GM21360 (cell line): ENCODE measurements around the gene MORC3.
"Not testable (repeated sequence)": the region's sequence is repeated elsewhere in the genome, so short reads cannot be mapped to it uniquely, and the experiment has no call there.

Source experiments
- ATAC-seq: cut with Tn5 transposase; IDR thresholded peaks from one replicate; pipeline ENCODE4 v1.9.1; 2021; ENCODE audit warnings: mild to moderate bottlenecking, moderate library complexity; ENCODE audit not compliant: unreplicated experiment

The MORC3 gene

GRCh38 chr21:36323032-36323431 lies 3.0 kb downstream of the MORC3 start:
- no peak for ATAC-seq

GRCh38 chr21:36325373-36326010 lies 5.5 kb downstream of the MORC3 start:
- ATAC-seq, result no peak

GRCh38 chr21:36330904-36331303 lies 10.9 kb downstream of the MORC3 start:
- no peak for ATAC-seq

- ATAC-seq, result no peak
These were observed 17.1 kb downstream of the MORC3 start for GRCh38 chr21:36337099-36337509.

DNA sequence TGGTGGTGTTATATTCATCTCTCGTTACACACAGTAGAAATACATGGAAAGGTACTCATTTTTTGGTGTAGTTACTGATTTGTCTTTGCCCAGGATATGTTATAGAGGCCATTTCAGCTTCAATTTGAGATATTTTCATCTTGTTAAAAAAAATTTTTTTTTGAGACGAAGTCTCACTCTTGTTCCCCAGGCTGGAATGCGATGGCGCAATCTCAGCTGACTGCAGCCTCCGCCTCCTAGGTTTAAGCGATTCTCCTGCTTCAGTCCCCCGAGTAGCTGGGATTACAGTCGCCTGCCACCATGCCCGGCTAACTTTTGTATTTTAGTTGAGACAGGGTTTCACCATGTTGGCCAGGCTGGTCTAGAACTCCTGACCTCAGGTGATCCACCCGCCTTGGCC lies 19.0 kb downstream of the MORC3 start:
- ATAC-seq, result no peak

- not testable (repeated sequence) for ATAC-seq
These were observed 22.6 kb downstream of the MORC3 start for GRCh38 chr21:36342581-36342980.

DNA sequence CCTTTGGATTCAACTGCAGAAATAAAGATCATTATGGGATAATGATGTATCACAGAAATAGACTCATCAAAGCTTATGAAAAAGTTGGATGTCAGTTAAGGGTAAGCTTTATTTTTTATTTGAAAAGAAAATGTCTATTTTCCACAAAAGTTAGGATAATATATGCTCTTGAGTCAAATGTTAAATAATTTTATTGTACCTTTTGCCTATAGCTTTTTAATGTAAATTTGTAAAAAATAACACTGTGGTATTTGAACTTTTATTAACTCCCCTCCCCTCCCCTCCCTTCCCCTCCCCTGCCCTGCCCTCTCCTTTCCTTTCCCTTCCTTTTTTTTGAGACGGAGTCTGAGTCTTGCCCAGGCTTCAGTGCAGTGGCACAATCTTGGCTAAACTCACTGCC lies 24.9 kb downstream of the MORC3 start:
- no peak for ATAC-seq

- no peak for ATAC-seq
These were observed 27.4 kb downstream of the MORC3 start for GRCh38 chr21:36347278-36347961.

DNA sequence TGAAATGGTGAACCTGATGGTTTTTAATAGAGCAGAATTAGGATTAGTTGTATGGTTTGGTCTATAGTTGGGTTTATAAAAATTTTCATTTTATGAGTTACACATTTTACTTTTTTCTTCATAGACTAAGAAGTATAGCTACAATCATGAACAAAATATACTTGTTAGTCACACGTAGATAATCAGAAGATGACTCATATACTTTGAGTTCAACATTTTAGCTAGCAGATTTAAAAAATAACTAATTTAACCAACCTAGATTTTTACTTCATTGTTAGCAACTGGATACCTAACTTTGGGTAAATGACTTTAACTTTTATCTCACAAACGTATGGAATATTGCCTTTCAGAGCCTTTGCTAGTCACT lies 27.9 kb downstream of the MORC3 start:
- ATAC-seq, result no peak

DNA sequence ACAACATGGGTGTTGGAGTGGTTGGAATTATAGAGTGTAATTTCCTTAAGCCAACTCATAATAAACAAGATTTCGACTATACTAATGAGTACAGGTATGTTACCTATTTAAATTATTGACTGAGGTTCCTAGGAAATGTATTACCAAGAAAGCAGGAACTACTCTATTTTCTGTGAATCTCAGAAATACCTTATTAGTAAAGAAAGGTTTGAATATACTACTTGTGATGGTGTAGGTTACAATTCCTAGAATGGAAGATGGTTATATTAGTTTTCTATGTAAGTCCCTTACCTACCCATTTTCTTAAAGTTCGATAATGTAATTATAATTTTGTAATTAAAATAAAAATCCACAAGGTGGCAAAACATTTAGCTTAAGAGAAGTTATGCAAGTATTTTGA lies 29.3 kb downstream of the MORC3 start:
- no peak for ATAC-seq

- ATAC-seq, result no peak
These were observed 30.4 kb downstream of the MORC3 start for GRCh38 chr21:36350282-36350910.

- no peak for ATAC-seq
These were observed 35.1 kb downstream of the MORC3 start for GRCh38 chr21:36354918-36355680.

- no peak for ATAC-seq
These were observed 35.9 kb downstream of the MORC3 start for GRCh38 chr21:36355868-36356267.

DNA sequence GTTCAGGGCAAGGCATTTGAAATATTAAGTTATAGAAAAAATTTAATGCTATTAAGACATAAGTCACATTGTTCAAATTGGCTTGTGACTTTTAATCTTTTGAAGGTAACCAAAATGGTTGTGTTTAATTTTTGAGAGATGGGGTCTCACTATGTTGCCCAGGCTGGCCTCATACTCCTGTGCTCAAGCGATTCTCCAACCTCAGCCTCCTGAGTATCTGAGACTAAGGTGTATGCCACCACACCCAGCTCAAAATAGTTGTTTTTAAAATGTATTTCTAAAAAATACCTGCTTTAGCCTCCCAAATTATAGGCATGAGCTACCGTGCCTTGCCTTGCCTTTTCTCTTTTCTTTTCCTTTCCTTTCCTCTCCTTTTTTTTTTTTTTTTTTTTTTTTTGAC lies 39.2 kb downstream of the MORC3 start:
- ATAC-seq, result no peak

DNA sequence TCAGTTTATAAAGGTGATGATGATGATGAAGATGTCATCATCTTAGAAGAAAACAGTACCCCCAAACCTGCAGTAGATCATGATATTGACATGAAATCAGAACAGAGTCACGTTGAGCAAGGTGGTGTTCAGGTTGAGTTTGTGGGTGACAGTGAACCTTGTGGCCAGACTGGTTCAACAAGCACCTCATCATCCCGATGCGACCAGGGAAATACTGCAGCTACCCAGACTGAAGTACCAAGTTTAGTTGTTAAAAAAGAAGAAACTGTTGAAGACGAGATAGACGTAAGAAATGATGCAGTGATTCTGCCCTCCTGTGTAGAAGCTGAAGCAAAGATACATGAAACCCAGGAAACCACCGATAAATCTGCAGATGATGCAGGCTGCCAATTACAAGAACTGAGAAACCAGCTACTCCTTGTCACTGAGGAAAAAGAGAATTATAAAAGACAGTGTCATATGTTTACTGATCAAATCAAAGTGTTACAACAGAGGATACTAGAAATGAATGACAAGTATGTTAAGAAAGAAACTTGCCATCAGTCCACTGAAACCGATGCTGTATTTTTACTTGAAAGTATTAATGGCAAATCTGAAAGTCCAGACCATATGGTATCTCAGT lies 49.2 kb downstream of the MORC3 start:
- no peak for ATAC-seq

- ATAC-seq, result no peak
These were observed 56.0 kb downstream of the MORC3 start for GRCh38 chr21:36375994-36376393.

DNA sequence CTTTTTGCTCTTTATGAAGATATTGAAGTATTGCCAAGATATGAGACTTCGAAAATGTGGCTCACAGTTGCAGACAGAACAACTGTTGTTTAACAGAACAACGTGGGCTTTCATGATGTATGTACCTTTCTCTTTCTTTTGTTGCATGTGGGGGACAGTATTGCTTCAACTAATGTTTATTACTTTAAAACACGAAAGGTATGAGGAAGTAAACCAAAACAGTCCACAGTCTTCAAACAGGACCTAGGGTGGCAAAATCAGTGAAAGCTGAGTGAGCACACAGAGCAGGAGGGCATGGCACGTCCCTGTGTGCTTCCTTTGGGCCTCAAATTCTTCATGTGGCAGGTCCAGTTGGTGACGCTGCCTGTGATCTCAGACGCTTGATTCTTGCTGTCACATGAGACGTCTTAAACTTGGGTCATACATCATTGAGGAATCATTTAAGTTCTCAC lies 57.4 kb downstream of the MORC3 start:
- no peak for ATAC-seq

- no peak for ATAC-seq
These were observed 59.3 kb downstream of the MORC3 start for GRCh38 chr21:36379251-36379650.

DNA sequence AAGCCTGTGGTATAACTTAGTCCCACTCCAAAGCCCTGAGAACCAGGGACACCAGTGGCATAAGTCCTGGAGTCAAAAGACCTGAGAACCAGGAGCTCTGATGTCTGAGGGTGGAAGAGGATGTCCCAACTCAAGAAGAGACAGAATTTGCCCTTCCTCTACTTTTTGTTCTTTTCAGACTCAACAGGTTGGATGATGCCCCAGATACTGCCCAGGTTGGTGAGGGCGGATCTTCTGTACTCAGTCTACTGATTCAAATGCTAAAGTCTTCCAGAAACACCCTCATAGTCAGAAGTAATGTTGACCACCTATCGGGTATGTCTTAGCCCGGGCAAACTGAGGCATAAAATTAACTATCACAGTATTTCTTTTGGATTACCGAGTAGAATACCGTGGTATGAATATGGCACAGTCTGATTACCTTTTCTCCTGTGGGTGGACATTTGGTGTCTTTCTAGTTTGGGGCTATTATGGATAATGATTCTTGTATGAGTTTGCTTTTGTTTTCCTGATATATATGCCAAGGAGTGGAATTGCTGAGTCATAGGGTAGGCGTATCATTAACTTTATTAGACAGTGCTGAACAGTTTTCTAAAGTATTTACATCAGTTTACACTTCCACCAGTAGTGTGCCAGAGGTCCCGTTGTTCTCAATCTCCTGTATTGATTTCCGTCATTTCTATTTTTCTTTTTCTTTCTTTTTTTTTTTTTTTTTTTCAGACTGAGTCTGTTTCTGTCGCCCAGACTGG lies 62.0 kb downstream of the MORC3 start:
- ATAC-seq, result no peak

DNA sequence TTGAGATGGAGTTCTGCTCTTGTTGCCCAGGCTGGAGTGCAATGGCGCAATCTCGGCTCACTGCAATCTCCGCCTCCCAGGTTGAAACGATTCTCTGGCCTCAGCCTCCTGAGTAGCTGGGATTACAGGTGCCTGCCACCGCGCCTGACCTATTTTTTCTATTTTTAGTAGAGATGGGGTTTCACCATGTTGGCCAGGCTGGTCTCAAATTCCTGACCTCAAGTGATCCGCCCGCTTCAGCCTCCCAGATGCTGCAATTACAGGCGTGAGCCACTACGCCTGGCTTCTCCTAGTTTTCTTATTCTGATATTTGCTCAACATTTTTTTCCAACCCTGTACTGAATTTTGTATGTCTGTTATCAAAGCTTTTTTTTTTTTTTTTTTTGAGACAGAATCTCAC lies 62.7 kb downstream of the MORC3 start:
- ATAC-seq, result not testable (repeated sequence)

GRCh38 chr21:36384885-36385232 lies 64.9 kb downstream of the MORC3 start:
- ATAC-seq, result peak; percentile 13
